Tongue (tissue), 2 donors: ENCODE measurements around the gene MARCKS. TPM values are rescaled to one million over a fixed set of nuclear protein-coding genes. Genes with fewer than 3 reads are reported as not detected.

Experiments
- DNase-seq: peaks from one replicate; pipeline ENCODE4 v3.0.0-alpha.2; 2015
- total RNA-seq: library from RNA; depleted of rRNA; stranded (reverse); fragments of >200 nt; gene quantifications from one replicate; pipeline ENCODE4 v1.2.3, GENCODE V29; 2014

MARCKS gene, protein sequence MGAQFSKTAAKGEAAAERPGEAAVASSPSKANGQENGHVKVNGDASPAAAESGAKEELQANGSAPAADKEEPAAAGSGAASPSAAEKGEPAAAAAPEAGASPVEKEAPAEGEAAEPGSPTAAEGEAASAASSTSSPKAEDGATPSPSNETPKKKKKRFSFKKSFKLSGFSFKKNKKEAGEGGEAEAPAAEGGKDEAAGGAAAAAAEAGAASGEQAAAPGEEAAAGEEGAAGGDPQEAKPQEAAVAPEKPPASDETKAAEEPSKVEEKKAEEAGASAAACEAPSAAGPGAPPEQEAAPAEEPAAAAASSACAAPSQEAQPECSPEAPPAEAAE
- 127 TPM for total RNA-seq

DNA sequence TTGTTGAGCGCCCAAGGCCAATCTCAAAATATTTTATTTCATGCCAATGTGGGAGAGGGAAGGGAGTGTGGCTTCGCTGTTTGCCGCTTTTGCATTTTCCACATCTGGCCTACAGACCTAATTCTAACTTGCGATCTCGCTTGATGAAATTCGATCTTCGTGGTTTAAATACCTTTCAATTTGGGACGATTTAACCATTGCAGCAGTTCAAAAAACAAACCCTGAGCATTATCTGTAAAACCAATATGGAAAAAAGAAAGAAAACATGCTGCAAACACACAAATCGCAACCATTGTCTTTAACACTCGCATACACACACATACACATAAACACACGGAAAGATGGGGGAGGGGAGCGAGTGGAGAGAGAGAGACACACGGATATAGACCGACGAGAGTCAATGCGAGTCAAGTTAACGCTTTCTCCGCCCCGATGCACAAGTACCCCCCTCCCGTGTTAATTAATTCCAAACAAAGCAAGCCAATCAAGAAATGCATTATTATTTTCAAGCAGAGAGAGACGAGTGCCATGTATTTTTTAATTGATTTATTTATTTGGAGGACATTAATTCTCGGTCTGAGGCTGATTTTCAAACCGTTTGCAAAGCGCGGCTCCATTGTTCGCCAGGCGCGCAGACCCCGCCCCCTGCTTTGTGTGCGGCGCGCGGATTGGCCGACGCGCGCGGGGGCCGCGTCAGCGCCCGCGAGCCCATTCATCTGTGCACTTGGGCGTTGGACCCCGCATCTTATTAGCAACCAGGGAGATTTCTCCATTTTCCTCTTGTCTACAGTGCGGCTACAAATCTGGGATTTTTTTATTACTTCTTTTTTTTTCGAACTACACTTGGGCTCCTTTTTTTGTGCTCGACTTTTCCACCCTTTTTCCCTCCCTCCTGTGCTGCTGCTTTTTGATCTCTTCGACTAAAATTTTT, at the start of gene MARCKS:
MARCKS (plus strand) TSS at position 721 of the 931 bp plus-strand sequence. CDS start 401 bp downstream, outside the sequence.
- DNase-seq: peak; percentile 97

DNA sequence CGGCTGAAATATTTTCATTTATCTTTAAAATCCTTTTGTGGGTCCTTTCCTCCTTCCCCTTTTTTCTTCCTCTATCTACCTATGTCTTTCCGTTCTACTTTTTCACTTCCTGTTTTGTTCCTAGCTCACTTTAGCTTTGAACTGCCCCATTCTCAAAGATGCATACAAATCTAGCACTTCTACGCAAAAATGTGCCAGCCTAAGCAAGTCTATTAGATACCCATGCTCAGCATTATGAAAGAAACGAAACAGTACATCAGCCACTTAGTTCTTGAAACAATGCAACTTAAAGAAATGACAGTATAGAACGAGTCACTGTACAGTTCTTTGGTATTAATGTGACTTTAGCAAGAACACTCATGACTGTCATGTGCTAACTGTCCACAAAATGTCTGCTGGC, 47.3 kb upstream of the MARCKS start:
- DNase-seq: no peak

DNA sequence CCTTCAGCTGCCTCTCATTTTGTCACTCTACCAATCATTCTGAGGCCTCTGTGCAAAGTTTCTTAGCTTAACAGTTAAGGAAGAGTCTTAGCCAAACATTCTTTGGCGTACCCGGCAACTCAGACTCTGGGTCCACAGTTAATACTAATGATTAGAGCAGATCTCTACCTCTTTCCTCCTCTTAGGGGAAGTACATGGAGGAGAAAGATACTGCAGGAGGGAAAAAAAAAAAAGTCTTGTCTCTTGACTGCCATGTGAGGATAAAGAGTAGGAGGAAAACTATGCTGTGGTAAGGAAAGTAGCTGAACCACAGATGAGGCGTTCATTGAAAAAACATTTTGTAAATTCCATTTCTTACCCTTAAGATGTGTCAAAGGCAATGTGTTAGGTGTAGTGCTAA, 44.0 kb upstream of the MARCKS start:
- DNase-seq: no peak

DNA sequence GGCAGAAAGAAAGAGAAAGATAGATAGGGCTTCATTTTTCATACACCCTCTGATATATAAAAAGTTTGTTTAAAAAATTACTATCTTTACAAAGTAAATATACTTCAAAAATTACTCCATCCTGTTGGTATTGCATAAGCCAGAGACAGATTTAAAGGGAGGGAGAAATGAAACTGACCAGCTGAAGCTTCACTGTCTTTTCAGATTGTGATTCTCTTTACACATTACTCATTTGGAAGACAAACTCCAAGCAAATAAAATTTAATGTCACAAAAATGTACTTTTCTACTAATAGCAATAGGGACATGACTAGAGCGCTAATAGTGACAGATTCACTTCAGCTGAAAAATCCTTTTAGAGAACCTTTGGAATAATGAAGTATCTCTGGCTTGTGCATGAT, 38.6 kb upstream of the MARCKS start:
- DNase-seq: no peak

DNA sequence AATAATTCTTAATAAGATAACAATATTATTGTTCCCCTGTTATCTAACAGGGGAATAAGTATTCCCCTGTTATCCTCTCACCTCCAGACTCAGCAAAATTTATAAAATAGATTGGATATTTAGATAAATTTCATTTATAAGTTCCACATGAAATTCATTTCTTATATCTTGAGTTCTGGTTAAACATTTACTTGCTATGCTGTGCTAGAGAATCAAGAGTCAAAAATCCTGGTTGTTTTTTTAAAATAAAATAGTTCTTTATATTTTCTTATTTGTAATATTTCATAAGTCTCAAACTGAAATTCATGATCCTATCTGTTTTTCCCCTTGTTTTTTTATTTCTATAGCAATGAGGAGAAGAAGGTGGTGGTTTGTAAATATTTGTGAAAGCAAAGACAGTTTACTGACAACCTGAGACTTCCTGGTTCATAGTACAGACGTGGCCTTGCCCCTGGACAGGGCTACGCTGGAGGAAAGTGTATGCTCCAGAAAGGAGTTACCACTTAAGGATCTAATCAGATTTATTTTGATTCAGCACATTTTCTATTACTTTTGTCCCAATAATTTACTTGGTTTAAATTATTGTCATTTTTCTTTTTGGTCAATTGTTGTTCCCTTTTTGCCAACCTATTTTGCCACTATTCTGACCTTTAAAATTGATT, 37.8 kb upstream of the MARCKS start:
- no peak for DNase-seq

DNA sequence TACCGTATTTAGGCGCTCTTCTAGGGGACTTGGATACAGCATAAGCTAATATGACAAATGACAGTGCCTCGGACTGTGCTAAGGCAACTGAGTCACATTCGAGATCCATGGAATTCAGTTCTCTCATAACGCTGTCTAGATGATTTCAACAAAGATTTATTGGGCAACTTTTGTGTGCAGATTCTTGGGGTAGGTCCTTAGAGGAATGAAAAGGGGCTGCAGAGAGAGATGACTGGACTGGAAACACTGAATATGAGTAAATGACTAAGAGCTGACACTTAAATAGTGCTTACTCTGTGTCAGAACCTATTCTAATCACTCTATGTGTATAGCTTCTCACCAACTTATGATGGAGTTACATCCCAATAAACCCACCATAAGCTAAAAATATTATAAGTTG, 36.4 kb upstream of the MARCKS start:
- no peak for DNase-seq

DNA sequence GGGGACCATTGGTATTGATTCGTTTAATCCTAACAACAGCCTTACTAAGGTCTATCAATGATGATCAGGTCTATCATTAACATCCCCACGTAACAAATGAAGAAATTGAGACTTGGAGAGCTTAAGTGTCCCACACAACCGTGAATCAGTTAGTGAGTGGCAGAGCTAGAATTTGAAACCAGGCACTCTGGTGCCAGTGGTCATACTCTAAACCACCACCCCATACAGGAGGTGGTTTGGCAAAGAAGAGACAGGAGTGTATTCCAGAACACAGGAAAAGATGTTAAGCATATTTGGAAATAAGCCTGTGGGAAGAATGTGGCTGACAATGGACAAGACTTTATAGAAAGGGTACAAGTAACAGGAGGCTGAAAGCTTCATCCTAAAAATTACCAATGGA, 35.7 kb upstream of the MARCKS start:
- DNase-seq: no peak

DNA sequence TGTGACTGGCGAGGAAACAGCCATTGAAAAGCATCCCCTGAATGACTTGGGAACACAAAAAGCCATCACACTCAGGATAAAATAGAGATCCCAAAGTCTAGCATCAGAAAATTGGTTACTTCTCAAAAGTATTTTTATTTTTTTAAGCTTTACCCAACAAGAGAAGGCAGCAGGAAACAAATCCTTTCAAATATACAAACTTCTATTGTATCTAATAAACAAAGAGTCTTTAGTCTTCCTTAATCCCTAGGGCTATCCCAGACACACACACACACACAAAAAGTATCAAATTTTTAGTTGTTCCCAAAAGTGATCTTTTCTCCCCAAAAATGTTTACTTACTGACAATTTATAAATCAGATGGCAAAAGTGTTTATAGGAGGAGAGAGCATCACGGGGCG, 33.2 kb upstream of the MARCKS start:
- DNase-seq: peak; percentile 13

DNA sequence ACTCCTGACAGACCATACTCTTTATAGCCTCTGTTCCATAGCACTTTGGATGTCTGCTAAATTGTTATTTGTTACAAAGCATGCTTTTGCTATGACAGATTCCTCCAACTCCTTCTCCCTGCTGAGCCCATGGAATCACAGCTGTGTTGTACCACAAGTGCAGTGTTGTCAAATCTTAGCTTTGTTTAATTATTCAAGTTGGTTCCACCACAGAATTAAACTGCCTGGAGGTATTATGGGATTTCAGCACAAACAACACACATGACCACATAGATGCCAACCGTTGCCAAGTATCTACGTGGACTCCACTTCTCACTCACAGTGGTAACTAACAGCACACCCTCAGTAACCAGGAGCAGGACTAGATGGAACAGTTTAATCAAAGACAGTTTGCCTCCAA, 32.7 kb upstream of the MARCKS start:
- peak; percentile 71 for DNase-seq

DNA sequence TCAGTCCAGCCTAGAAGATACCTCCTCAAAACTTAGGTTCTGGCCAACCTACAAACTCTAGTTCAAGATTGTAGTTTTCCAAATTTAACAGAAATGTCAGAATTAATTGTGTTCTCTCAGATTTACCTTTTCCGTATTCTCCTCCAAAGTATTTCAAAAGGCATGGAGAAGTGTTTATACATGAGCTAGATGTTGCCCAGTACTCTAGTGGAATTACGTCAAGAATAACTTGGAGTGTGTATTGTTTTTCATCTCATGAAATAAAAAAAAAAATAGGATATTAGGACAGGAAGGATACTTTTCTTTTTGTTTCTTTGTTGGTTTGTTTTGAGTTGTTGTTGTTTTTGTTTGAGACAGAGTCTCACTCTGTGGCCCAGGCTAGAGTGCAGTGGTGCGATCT, 32.3 kb upstream of the MARCKS start:
- peak; percentile 41 for DNase-seq

DNA sequence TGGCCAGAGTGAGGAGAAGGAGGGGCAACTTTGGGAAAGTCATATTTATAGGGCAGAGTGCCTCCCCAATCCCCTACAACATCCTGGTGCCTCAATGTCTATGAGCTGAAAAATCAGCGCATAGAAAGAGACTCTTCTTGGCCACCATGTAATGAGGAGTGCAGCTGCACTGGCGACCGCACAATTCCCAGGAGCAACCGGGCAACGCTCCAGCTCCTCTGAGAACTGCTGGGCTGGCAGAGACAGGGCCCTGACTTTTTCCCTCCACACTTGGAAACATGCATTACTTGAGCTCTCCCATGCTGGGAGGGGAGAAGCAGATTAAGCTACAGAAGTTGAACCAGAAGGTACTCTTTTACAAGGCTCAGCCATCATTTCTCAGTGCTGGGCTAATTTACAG, 31.4 kb upstream of the MARCKS start:
- DNase-seq: peak; percentile 91

DNA sequence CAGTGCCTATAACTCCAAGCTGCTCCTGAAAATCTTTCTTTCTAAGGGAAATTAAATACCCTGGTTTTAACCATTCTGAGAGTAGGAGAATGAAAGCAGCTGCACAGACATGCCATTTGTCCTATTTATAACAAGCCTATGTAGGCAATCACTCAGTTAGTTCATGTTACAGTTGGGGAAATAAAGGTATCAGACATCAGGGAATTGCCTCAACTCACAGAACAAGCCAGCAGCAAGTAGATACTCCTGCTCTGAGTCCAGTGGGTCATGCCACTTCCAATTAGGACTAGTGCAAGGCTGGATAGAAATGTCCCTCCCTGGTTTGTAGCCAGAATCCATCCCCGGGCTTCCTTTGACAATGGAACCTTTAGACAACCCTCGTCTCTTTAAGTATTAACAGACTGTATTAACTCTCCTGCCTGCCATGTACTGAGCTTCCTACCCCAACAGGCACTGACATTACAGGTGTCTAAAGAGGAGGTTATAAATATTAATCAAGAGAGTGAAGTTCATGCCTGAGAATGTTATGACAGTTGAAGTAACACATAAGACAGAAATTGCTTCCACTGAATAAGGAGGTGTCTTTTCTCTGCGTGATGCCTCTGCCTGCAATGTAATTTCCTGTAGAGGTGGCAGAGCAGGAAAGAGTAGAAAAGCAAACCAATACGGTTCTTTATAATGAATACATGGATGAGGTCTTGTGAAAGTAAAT, 28.0 kb upstream of the MARCKS start:
- DNase-seq: no peak

DNA sequence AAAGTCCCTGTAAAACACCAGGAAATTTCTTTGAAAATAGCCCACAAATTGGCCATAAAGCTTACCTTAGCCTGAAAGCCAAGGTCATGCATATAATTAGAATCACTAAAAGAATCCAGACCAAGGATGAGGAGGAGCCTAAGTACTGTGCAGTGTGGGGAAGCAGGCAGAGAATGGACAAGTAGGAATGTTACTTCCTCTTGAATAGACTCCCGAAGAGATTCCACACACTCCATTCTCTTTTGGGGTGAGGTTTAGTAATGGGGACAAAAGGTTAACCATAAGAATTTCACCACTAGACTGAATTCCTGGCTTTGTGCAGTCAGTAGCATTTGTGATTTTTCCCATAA, 27.5 kb upstream of the MARCKS start:
- DNase-seq: no peak

DNA sequence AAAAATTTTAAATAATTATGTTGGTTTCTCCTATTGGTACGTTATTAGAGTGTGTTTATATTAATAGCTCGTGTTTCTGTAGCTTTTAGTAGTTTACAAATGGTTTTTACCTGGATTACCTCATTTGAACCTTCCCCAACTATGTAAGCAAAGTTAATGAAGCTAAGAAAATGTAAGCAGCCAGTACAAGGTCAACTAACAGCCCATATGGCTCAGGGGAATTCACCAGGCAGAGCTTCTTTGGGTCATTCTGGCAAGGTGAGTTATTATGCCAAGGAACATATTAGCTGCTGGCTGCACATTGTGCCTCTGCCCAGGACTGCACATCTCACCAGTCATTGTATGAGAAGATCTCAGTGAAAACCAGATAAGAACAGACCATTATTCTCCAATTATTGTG, 27.0 kb upstream of the MARCKS start:
- DNase-seq: no peak

DNA sequence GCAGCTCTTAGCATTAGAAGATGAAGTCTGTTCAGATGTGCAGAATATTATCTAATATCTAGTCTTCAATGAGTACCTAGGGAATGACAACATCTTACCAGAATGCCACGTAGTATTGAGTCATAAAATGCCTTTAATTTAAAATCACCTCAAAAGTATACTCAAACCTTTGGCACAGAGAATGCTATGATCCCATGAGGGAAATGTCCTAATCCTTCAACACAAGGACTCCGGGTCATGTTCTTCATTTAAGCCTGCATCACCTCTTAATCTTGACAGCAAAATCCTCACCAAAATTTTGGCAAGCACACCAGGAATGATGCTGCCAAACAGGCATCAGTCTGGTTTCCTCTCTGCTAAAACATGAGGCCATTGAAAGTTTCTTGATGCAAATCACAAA, 23.6 kb upstream of the MARCKS start:
- peak; percentile 44 for DNase-seq

DNA sequence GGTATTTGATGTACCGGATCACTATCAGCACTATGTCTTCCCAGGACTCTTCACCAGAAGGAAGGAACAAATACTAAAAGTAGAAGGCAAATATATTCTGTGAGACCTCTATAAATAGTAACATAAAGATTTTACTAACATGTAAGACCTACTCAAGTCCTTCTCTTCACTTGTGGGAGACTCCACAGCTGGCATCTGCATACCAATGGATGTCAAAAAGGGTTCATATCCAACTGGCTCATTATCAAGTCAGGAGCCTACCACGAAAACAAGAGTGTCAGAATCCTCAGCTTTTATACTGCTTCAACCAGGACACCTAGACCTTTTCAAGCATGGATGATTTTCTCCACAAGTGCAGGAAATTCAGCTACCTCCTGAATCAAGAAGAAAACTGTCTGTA, 20.0 kb upstream of the MARCKS start:
- no peak for DNase-seq

DNA sequence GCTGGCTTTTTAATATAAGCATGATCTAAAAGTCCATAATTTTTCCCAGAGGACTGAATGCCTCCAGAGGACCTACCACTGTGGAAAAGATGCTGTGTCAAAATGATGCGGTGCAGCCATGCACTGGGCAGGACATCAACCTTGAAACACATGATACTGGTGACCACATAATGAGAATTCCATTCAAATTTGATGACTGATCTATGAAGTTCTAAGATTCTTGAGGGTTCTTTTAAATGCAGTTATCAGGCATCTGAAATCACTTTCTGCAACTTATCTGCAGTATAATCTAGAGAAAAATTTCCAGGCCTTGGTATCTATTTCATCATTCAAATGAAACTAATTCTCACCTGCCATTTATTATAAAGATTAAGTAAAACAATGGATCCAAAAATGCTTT, 15.0 kb upstream of the MARCKS start:
- no peak for DNase-seq

DNA sequence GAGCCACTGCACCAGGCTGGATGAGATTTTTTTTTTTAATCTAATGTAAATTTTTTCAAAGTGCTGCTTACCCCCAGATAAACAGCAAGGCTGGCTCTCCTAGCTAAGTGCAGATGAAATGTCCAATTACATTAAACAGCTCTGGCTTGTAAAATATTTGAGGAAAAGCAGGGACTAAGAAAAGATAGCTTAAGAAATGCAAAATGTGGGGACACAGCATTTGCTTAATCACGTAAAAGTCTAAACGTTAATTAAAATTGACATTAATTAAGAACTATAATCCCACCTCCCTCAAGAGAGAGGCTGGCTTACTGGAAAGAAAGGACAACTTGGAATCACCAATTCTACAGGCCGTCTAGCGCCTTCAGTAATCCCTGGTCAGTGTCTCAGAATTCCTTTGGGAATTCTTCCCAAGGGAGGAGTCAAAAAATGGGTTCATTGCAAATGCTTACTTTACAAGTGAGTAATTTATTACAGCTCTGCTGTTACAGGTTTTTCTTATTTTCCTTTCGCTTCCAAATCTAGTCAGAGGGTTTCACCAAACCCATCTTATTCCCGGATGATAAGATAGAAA, 13.6 kb upstream of the MARCKS start:
- no peak for DNase-seq

DNA sequence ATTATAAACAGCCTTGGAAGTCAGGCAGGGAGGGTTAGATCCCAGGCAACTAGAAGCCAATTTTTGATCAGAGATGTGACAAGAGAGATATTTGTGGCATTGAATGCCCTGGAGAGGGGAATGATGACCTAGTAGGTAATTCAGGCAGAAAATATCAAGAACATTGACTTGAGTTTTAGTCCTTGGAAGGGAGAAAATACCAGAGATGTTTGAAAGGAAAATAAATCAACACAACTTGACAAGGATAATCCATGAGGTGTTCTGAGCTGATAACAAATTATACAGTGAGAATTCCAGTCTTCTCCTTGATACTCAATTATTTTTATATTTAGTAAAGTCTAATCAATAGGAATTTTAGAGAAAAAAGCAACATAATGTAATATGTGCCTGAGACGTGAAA, 10.6 kb upstream of the MARCKS start:
- DNase-seq: no peak

DNA sequence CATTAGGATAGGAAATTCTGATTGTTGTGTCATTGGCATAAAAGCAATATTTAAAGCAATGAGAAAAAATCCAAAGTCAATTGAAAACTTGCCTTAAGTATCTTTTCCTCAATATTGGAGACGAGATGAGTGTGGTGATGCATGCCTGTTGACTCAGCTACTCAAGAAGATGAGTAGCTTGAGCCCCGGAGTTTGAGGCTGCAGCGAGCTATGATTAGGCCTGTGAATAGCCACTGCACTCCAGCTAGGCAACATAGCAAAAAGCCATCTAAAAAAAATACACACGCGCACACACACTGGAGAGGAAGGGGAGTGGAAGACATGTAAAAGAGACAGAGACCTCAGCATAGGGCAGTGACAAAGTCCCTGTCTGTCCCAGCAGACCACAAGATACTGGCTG, 9.7 kb upstream of the MARCKS start:
- DNase-seq: no peak

DNA sequence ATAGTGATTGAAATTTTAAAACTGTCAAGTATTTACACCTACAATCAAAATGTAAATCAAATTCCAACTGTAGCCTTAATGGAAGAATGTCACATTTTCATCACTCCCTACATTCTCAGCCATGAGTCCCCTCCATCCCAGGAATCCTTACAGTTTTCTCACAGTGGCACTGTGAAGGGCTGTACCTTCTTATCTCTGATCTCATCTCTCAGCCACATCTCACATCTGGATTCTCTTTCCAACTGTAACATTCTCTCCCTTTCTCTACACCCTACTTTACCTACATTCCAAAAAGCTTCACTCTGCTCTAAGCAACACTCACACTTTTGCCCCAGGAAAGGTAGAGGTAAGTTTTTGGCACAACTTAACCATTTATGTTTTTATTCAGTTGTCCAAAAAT, 8.9 kb upstream of the MARCKS start:
- no peak for DNase-seq

DNA sequence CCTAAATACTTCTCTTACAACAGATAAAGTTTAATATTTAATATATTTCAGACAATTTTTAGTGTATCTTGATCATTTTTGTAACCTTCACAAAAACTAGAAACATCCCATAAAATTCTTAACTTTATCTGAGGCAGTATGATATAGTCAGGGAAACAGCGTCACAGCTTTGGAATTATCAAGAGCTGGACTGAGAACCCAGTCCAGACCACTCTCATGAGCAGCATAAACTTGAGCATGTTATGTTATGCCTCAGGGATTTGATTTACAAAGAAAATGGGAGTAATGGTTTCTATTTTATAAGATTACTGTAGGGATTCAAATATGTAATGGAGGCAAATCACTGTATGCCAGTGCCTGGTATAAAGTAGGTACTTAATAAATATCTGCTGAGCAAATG, 8.3 kb upstream of the MARCKS start:
- DNase-seq: no peak
